ENCODE results near the gene PALM. TPM values are rescaled to one million over a fixed set of nuclear protein-coding genes. Genes with fewer than 3 reads are reported as not detected.
"Not testable (repeated sequence)": the region's sequence is repeated elsewhere in the genome, so short reads cannot be mapped to it uniquely, and the experiment has no call there.

The PALM gene
- total RNA-seq, 1 experiment from 2014 or later = 43.7 TPM

DNA sequence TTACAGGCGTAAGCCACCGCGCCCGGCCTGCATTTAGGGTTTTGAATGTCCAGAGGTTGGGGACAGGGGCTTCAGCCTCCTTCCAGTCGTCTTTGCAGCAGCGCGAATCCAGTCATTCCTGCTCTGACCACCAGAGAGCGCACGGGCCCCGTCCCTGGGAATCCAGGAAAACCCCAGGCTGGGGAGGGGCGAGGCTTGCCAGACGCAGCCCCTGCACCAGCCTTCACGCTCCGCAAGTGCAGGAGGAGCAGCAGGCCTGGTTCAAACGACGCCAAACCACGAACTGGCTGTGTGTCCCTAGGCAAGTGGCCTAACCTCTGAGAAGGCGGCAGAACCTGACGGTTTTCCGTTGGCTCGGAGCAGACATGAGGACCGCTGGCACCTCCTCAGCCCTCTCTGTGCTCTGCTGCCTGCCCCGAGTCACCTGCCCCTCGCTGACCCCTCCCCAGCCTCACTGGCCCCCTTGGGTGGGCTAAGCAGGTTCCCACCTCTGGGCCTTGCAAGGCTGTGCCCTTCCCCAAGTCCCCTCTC lies 43.8 kb upstream of the PALM start:
- intact Hi-C loops (cut with micrococcal nuclease) = loop anchor here (1.0 kb wide), 1 partner anchor 69 kb away; no protein-coding TSS in a partner anchor
- no TSS peak for BruUV-seq (replicated peaks)
- peak overlapping the region; percentile 83; the same call in 1 of the 2 replicates for H3K9ac ChIP-seq (ENCODE audit: low read length)
- ChIA-PET POLR2A (no interaction called here), RAD21 (ENCODE audit: low non-redundant PET in 1 of 2, low total read pairs in 2 of 2, uncharacterized antibody in 2 of 2, unreplicated experiment in 2 of 2) (interaction anchor here (0.6 to 0.7 kb wide), 3 partner anchors 19 to 69 kb away, joined by 3 to 11 read pairs (median 10); no protein-coding TSS in a partner anchor), CTCF (no interaction called here)
- peak overlapping the region; percentile 99; the same call in 1 of the 2 replicates for H3K27ac ChIP-seq (ENCODE audit: low read depth, low read length)
- H3K4me1 ChIP-seq (ENCODE audit: control insufficient read depth in 1 of 2, insufficient read depth in 2 of 2, low read length in 2 of 2) = peaks cover 18 to 35% of the 10 kb centered on the region in 2 experiments
- no peaks in the 10 kb centered on the region for H3K9me3 ChIP-seq (ENCODE audit: control insufficient read depth in 1 of 2, insufficient read depth in 1 of 2, low read depth in 1 of 2, low read length in 2 of 2)
- H3K36me3 ChIP-seq (ENCODE audit: control insufficient read depth in 1 of 2, insufficient read depth in 2 of 2, low read length in 2 of 2) = peaks cover 0 to 6% of the 10 kb centered on the region in 2 experiments; a peak in 1 of 4 replicates
- peaks cover 5% of the 10 kb centered on the region; the same call in 1 of the 2 replicates for H4K20me1 ChIP-seq (ENCODE audit: insufficient read depth)
- no peaks in the 10 kb centered on the region for H3K9me2 ChIP-seq (ENCODE audit: insufficient read depth)
- peak overlapping the region; percentile 99 for H3K4me2 ChIP-seq (ENCODE audit: low read length)
- peak overlapping the region; percentile 10 for H2AFZ ChIP-seq (ENCODE audit: low read depth, low read length, poor library complexity, severe bottlenecking)
- peak overlapping the region; percentile 17 to 24; a peak in 3 of 4 replicates for H3K4me3 ChIP-seq (replicated peaks in 1 of 2; ENCODE audit: low read depth in 1 of 2, low read length in 2 of 2)
- ATAC-seq = peak; percentile 52
- DNase-seq (ENCODE audit: low read depth, low spot score) = peak; percentile 55
- TF ChIP-seq, protein P1, sequence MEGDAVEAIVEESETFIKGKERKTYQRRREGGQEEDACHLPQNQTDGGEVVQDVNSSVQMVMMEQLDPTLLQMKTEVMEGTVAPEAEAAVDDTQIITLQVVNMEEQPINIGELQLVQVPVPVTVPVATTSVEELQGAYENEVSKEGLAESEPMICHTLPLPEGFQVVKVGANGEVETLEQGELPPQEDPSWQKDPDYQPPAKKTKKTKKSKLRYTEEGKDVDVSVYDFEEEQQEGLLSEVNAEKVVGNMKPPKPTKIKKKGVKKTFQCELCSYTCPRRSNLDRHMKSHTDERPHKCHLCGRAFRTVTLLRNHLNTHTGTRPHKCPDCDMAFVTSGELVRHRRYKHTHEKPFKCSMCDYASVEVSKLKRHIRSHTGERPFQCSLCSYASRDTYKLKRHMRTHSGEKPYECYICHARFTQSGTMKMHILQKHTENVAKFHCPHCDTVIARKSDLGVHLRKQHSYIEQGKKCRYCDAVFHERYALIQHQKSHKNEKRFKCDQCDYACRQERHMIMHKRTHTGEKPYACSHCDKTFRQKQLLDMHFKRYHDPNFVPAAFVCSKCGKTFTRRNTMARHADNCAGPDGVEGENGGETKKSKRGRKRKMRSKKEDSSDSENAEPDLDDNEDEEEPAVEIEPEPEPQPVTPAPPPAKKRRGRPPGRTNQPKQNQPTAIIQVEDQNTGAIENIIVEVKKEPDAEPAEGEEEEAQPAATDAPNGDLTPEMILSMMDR (IDR thresholded peaks at IDR 0.05 in 2 of 3, conservative IDR thresholded peaks at IDR 0.05 in 1 of 3; ENCODE audit: borderline replicate concordance in 1 of 3, insufficient read depth in 1 of 3, low read depth in 2 of 3, low read length in 2 of 3) = peak; percentile 84 to 93 (median 92)
- peak; percentile 33 for TF ChIP-seq TCF7L2 (IDR thresholded peaks at IDR 0.05; ENCODE audit: borderline replicate concordance, extremely low read depth, insufficient read depth, insufficient read length)
- peak; percentile 98 for TF ChIP-seq RAD21 (IDR thresholded peaks at IDR 0.05; ENCODE audit: low read depth)
- TF ChIP-seq POLR2AphosphoS5 (IDR thresholded peaks at IDR 0.05; ENCODE audit: low read depth, low read length) = no peak
- TF ChIP-seq, protein P2, sequence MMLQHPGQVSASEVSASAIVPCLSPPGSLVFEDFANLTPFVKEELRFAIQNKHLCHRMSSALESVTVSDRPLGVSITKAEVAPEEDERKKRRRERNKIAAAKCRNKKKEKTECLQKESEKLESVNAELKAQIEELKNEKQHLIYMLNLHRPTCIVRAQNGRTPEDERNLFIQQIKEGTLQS (IDR thresholded peaks at IDR 0.05) = no peak
- peak; percentile 22 for TF ChIP-seq YY1 (IDR thresholded peaks at IDR 0.05; ENCODE audit: extremely low read depth, insufficient replicate concordance, low read depth, low read length)
- no peak for TF ChIP-seq FOSL1 (IDR thresholded peaks at IDR 0.05; ENCODE audit: low read depth)
- no peak for TF ChIP-seq SRF (IDR thresholded peaks at IDR 0.05; ENCODE audit: low read depth)
- TF ChIP-seq ZNF274 (IDR thresholded peaks at IDR 0.05; ENCODE audit: low read depth, low read length) = no peak
- TF ChIP-seq, protein P3, sequence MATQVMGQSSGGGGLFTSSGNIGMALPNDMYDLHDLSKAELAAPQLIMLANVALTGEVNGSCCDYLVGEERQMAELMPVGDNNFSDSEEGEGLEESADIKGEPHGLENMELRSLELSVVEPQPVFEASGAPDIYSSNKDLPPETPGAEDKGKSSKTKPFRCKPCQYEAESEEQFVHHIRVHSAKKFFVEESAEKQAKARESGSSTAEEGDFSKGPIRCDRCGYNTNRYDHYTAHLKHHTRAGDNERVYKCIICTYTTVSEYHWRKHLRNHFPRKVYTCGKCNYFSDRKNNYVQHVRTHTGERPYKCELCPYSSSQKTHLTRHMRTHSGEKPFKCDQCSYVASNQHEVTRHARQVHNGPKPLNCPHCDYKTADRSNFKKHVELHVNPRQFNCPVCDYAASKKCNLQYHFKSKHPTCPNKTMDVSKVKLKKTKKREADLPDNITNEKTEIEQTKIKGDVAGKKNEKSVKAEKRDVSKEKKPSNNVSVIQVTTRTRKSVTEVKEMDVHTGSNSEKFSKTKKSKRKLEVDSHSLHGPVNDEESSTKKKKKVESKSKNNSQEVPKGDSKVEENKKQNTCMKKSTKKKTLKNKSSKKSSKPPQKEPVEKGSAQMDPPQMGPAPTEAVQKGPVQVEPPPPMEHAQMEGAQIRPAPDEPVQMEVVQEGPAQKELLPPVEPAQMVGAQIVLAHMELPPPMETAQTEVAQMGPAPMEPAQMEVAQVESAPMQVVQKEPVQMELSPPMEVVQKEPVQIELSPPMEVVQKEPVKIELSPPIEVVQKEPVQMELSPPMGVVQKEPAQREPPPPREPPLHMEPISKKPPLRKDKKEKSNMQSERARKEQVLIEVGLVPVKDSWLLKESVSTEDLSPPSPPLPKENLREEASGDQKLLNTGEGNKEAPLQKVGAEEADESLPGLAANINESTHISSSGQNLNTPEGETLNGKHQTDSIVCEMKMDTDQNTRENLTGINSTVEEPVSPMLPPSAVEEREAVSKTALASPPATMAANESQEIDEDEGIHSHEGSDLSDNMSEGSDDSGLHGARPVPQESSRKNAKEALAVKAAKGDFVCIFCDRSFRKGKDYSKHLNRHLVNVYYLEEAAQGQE (IDR thresholded peaks at IDR 0.05; ENCODE audit: low read depth) = no peak
- no peaks in the 10 kb centered on the region for H3K27me3 ChIP-seq (ENCODE audit: insufficient read depth, low read length)
- peaks cover 30% of the 10 kb centered on the region for H3K79me2 ChIP-seq (ENCODE audit: insufficient read depth, low read length)

DNA sequence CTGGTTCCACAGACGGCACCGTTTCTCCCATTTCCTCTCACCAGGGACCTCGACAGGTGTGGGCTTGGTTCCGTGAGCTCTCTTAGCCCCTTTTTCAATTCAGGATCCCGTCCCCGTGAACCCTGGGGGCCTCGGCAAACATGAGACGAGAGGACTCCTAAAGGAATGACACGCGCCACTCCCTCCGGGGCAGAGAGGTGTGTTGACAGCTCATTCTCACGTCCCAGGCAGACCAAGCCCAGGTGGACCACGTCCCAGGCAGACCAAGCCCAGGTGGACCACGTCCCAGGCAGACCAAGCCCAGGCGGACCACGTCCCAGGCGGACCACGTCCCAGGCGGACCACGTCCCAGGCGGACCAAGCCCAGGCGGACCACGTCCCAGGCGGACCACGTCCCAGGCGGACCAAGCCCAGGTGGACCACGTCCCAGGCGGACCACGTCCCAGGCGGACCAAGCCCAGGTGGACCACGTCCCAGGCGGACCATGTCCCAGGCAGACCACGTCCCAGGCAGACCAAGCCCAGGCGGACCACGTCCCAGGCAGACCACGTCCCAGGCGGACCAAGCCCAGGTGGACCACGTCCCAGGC lies 41.7 kb upstream of the PALM start:
- CTCF ChIA-PET = interaction anchor here (1.4 kb wide), 1 partner anchor 67 kb away, joined by 6 read pairs; no protein-coding TSS in a partner anchor
- POLR2A ChIA-PET; H3K36me3 ChIP-seq (ENCODE audit: control insufficient read depth in 1 of 2, insufficient read depth in 2 of 2, low read length in 2 of 2); DNase-seq (ENCODE audit: low read depth, low spot score); H4K20me1 ChIP-seq (ENCODE audit: insufficient read depth); H3K9me3 ChIP-seq (ENCODE audit: control insufficient read depth in 1 of 2, insufficient read depth in 1 of 2, low read depth in 1 of 2, low read length in 2 of 2); H2AFZ ChIP-seq (ENCODE audit: low read depth, low read length, poor library complexity, severe bottlenecking); RAD21 ChIA-PET (ENCODE audit: low non-redundant PET in 1 of 2, low total read pairs in 2 of 2, uncharacterized antibody in 2 of 2, unreplicated experiment in 2 of 2); H3K27ac ChIP-seq (ENCODE audit: low read depth, low read length); intact Hi-C loops (cut with micrococcal nuclease); H3K4me3 ChIP-seq (replicated peaks in 1 of 2; ENCODE audit: low read depth in 1 of 2, low read length in 2 of 2); BruUV-seq (replicated peaks); H3K79me2 ChIP-seq (ENCODE audit: insufficient read depth, low read length); H3K27me3 ChIP-seq (ENCODE audit: insufficient read depth, low read length); H3K9me2 ChIP-seq (ENCODE audit: insufficient read depth); ATAC-seq; H3K4me2 ChIP-seq (ENCODE audit: low read length); H3K9ac ChIP-seq (ENCODE audit: low read length): not testable (repeated sequence)
- H3K4me1 ChIP-seq (ENCODE audit: control insufficient read depth in 1 of 2, insufficient read depth in 2 of 2, low read length in 2 of 2) = peaks cover 14 to 21% of the 10 kb centered on the region in 2 experiments
